BLaER1 treated with 17β-estradiol and CSF1 and Interleukin-3, amounts not matched to agents 10 nM and 100 nM (cell line): ENCODE results near the gene SLC25A40.

ENCODE experiments used
- H3K27ac ChIP-seq, 11 experiments: shearing (Covaris generic); formaldehyde crosslinking; 2 replicates each; pipeline ENCODE4 v1.8.1; 2022
- H3K27me3 ChIP-seq, 11 experiments: shearing (Covaris generic); formaldehyde crosslinking; 2 replicates each; pipeline ENCODE4 v1.8.1; 2022
- H3K36me3 ChIP-seq, 11 experiments: shearing (Covaris generic); formaldehyde crosslinking; 2 replicates each; pipeline ENCODE4 v1.8.1; 2022
- H3K4me1 ChIP-seq, 10 experiments: shearing (Covaris generic); formaldehyde crosslinking; 2 replicates each; pipeline ENCODE4 v1.8.1; 2022
- H3K4me2 ChIP-seq, 11 experiments: shearing (Covaris generic); formaldehyde crosslinking; 2 replicates each; pipeline ENCODE4 v1.8.1; 2022
- H3K4me3 ChIP-seq, 10 experiments: shearing (Covaris generic); formaldehyde crosslinking; 2 replicates each; pipeline ENCODE4 v1.8.1; 2022
- H3K9ac ChIP-seq, 11 experiments: shearing (Covaris generic); formaldehyde crosslinking; 2 replicates each; pipeline ENCODE4 v1.8.1; 2022
- H3K9me3 ChIP-seq, 11 experiments: shearing (Covaris generic); formaldehyde crosslinking; replicated peaks in 1 of 11; 2 replicates each; pipeline ENCODE4 v1.8.1; 2022
- H4K20me1 ChIP-seq, 11 experiments: shearing (Covaris generic); formaldehyde crosslinking; 2 replicates each; pipeline ENCODE4 v1.8.1; 2022
- Cebpa-rat ChIP-seq, 11 experiments: shearing (Covaris generic); IDR thresholded peaks; 2 replicates each; pipeline ENCODE4 v1.8.1; 2022

The SLC25A40 gene

DNA sequence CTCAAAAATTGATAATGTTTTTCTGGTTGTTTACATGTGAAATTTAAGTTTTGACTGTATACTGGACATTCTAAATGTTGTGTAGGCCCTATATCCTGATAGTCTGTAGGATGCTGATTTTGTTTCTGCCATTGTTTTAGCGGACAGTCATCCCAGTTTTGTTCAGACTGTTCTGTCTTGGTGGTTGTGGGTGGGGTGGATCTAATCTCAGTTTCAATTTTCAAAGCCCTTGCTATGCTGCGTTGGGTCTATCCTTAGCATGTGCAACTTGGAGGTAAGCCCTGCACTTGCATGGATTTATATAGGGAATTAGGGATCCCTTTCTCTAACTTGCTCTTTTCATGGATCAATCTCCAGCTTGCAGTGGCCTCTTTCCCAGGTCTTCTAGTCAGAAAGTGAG, 19.2 kb upstream of the SLC25A40 start:
- no peaks in the 10 kb centered on the region for H3K27me3 ChIP-seq
- no peak for TF ChIP-seq Cebpa-rat (IDR thresholded peaks at IDR 0.05)
- H3K27ac ChIP-seq: no peak overlapping the region
- H3K36me3 ChIP-seq: peaks cover 75 to 100% (median 92%) of the 10 kb centered on the region in 11 experiments
- no peaks in the 10 kb centered on the region for H3K9me3 ChIP-seq
- H3K4me2 ChIP-seq: no peak overlapping the region
- no peak overlapping the region for H3K4me3 ChIP-seq
- H4K20me1 ChIP-seq: peaks cover 0 to 31% (median 12%) of the 10 kb centered on the region in 11 experiments; a peak in 10 of 22 replicates
- H3K9ac ChIP-seq: no peak overlapping the region
- peaks cover 0 to 9% (median 0%) of the 10 kb centered on the region in 10 experiments; a peak in 3 of 20 replicates for H3K4me1 ChIP-seq

DNA sequence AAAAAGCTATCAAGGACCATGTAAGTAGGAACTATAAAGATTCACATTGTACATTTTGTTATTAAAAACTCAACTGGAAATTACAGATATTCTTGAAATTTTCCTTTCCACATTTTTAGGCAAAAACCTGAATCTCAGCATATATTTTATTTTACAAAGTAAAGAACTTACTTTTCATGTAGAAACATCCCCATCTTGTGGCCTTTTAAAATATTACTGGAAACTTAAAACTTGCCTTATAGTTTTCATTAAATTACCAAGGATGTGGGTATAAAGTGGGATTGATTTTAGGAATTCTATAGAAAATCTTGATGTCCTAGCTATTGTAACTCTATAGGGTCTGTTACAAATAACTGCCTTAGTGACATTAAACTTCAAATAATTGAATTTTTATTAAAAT, 10.7 kb upstream of the SLC25A40 start:
- H3K4me2 ChIP-seq: no peak overlapping the region
- H3K9me3 ChIP-seq: no peaks in the 10 kb centered on the region
- H3K36me3 ChIP-seq: peaks cover 52 to 100% (median 85%) of the 10 kb centered on the region in 11 experiments
- H3K27ac ChIP-seq: no peak overlapping the region
- TF ChIP-seq Cebpa-rat (IDR thresholded peaks at IDR 0.05): no peak
- peaks cover 0 to 68% (median 38%) of the 10 kb centered on the region in 11 experiments; a peak in 17 of 22 replicates for H4K20me1 ChIP-seq
- no peaks in the 10 kb centered on the region for H3K27me3 ChIP-seq
- no peak overlapping the region for H3K9ac ChIP-seq
- H3K4me3 ChIP-seq: no peak overlapping the region
- no peaks in the 10 kb centered on the region for H3K4me1 ChIP-seq

DNA sequence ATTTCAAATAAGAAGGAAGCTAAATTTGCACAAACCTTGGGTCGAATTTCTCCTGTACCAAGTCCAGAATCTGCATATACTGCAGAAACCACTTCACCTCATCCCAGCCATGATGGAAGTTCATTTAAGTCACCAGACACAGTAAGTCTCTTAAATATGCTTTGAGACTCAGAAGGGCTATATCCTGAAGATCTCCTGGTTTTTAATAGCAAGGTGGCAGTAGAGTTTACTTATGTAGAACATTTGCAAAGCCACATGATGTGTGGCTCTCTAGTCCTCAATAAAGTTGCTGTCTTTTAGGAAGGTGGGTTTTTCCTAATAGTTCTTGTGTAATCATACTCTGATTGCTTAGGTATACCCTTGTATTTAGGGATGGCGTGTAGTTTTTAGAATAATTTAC, 8.9 kb upstream of the SLC25A40 start:
- no peaks in the 10 kb centered on the region for H3K4me1 ChIP-seq
- TF ChIP-seq Cebpa-rat (IDR thresholded peaks at IDR 0.05): no peak
- no peaks in the 10 kb centered on the region for H3K27me3 ChIP-seq
- H3K36me3 ChIP-seq: peaks cover 42 to 100% (median 86%) of the 10 kb centered on the region in 11 experiments
- H4K20me1 ChIP-seq: peaks cover 0 to 81% (median 43%) of the 10 kb centered on the region in 11 experiments; a peak in 17 of 22 replicates
- H3K9ac ChIP-seq: no peak overlapping the region
- H3K27ac ChIP-seq: no peak overlapping the region
- no peak overlapping the region for H3K4me2 ChIP-seq
- no peak overlapping the region for H3K4me3 ChIP-seq
- H3K9me3 ChIP-seq: no peaks in the 10 kb centered on the region

DNA sequence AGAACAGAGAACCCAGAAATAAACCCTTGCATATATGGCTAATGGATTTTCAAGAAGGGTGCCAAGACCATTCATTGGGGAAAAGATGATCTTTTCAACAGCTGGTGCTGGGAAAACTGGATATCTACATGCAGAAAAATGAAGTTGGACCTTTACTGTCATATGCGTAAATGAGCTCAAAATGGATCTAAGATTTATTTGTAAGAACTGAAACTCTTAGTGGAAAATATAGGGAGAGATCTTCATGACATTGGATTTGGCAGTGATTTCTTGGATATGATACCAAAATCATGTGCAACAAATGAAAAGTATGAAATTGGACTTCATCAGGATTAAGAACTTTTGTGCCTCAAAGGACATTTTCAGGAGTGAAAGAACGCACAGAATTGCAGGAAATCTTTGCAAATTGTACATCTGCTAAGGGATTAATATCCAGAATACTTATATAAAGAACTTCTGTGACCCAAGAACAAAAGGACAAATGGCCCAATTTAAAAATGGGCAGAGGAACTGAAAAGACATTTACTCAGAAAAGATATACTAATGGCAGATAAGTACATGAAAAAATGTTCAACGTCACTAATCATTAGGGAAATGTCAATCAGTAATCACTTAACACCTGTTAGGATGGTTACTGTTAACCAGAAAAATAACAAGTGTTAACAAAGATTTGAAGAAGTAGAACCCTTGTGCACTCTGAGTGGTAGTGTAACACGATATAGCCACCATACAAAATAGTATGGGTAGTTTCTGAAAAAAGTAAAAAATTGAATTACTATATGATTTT, 6.2 kb upstream of the SLC25A40 start:
- no peak overlapping the region for H3K9ac ChIP-seq
- no peak overlapping the region for H3K27ac ChIP-seq
- H3K27me3 ChIP-seq: no peaks in the 10 kb centered on the region
- no peaks in the 10 kb centered on the region for H3K9me3 ChIP-seq
- H3K36me3 ChIP-seq: peaks cover 17 to 92% (median 74%) of the 10 kb centered on the region in 11 experiments; a peak in 21 of 22 replicates
- H3K4me1 ChIP-seq: peaks cover 13 to 20% (median 17%) of the 10 kb centered on the region in 10 experiments
- H4K20me1 ChIP-seq: peaks cover 0 to 89% (median 50%) of the 10 kb centered on the region in 11 experiments; a peak in 18 of 22 replicates
- no peak overlapping the region for H3K4me2 ChIP-seq
- no peak overlapping the region for H3K4me3 ChIP-seq
- TF ChIP-seq Cebpa-rat (IDR thresholded peaks at IDR 0.05): no peak

DNA sequence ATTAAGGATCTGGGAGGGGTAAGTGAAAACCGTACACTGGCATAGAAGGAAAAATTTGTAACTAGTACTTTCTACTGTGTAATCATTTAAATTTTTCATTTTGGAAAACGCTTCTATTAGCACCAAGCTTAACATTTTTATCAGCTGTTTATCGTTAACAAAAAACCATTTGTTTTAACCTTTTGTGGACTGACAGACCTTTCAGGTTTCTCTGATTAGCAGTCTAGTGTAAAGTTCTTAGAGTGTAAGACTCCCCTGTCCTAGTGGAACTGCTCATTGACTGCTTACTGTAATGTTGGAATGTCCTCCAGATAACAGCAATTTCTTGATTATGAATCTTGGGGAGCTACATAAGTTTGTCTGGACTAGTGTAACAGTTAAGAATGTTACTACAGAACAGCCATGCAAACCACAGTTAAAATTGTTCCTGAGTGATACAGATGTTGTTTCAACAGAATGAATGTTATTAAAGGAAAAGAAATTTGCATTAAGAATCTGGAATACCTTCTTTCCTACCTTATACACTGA, 2.1 kb upstream of the SLC25A40 start:
- H3K4me1 ChIP-seq: peaks cover 31 to 40% (median 36%) of the 10 kb centered on the region in 10 experiments
- peaks cover 0 to 55% (median 46%) of the 10 kb centered on the region in 11 experiments; a peak in 20 of 22 replicates for H3K36me3 ChIP-seq
- peak overlapping the region; percentile 77 to 99 (median 96); a peak in 19 of 20 replicates for H3K4me3 ChIP-seq
- H3K9me3 ChIP-seq: peaks cover 0 to 5% (median 3%) of the 10 kb centered on the region in 11 experiments; a peak in 6 of 22 replicates
- H3K9ac ChIP-seq: peak overlapping the region; percentile 88 to 98 (median 95)
- no peaks in the 10 kb centered on the region for H3K27me3 ChIP-seq
- H3K4me2 ChIP-seq: peak overlapping the region; percentile 74 to 92 (median 85)
- no peak for TF ChIP-seq Cebpa-rat (IDR thresholded peaks at IDR 0.05)
- peak overlapping the region in 10 of 11 experiments; percentile 90 to 97 (median 96); a peak in 8 of 22 replicates for H3K27ac ChIP-seq
- peaks cover 0 to 53% (median 33%) of the 10 kb centered on the region in 11 experiments; a peak in 18 of 22 replicates for H4K20me1 ChIP-seq

DNA sequence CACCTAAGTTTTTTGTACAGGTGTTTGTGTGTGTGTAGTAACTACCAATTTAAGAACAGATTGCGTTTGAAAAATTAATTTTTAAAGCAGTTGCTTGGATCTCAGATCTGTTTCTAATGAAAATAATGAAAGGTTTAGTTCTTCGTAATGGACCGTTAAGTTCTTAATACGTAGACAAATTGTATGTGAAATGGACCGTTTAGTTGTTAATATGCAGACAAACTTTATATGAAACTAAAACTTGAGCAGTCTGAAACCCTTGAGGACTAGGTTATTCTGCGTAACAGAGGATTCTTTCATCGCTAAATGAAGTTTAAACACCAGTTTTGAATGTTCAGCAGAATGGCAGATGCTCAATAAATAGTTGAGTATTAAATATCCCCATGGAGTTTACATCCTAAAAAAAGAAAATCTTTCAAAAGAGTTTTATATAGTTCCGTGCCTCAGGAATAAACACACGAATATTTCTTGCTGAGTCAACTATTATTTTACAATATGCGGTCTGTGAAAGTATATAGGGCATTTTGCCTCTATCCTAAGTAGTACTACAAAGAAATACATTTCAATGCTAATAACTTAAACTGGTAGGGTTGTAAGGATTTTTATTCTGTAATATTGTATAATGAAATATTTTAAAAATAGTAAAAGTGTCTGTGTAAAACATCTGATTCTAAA, 1.3 kb upstream of the SLC25A40 start:
- TF ChIP-seq Cebpa-rat (IDR thresholded peaks at IDR 0.05): no peak
- H3K9ac ChIP-seq: peak overlapping the region; percentile 88 to 98 (median 95)
- H4K20me1 ChIP-seq: peaks cover 0 to 45% (median 28%) of the 10 kb centered on the region in 11 experiments; a peak in 18 of 22 replicates
- peaks cover 32 to 47% (median 38%) of the 10 kb centered on the region in 10 experiments for H3K4me1 ChIP-seq
- H3K36me3 ChIP-seq: peaks cover 0 to 55% (median 45%) of the 10 kb centered on the region in 11 experiments; a peak in 20 of 22 replicates
- H3K27ac ChIP-seq: peak overlapping the region; percentile 80 to 97 (median 95)
- H3K27me3 ChIP-seq: no peaks in the 10 kb centered on the region
- H3K9me3 ChIP-seq: peaks cover 0 to 12% (median 9%) of the 10 kb centered on the region in 11 experiments; a peak in 19 of 22 replicates
- H3K4me3 ChIP-seq: peak overlapping the region; percentile 77 to 99 (median 96)
- H3K4me2 ChIP-seq: peak overlapping the region; percentile 74 to 92 (median 85)

DNA sequence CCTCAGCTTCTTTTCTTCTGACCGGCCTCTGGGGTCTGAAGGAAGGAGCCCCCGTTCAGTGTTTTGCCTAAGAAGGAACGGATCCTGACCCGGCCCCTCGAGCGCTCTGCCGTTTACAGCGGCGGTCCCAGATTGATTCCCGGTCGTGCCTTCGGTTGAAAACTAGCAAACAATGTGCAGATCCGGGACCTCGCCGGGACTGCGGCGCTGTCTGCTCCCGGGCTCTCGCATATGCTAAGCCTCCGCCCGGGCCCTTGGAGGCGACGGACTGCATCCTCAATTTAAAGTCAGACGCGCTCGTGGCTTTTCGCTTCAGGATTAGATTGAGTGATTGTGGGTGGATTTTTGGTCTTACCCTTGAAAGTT, 692 bp upstream of the SLC25A40 start:
- peak overlapping the region; percentile 77 to 99 (median 96) for H3K4me3 ChIP-seq
- H4K20me1 ChIP-seq: peaks cover 0 to 39% (median 22%) of the 10 kb centered on the region in 11 experiments; a peak in 18 of 22 replicates
- peaks cover 4 to 19% (median 16%) of the 10 kb centered on the region in 11 experiments; a peak in 20 of 22 replicates for H3K9me3 ChIP-seq
- peak overlapping the region; percentile 80 to 97 (median 95) for H3K27ac ChIP-seq
- H3K27me3 ChIP-seq: no peaks in the 10 kb centered on the region
- peaks cover 0 to 55% (median 45%) of the 10 kb centered on the region in 11 experiments; a peak in 20 of 22 replicates for H3K36me3 ChIP-seq
- H3K4me2 ChIP-seq: peak overlapping the region; percentile 74 to 92 (median 85)
- peaks cover 32 to 52% (median 38%) of the 10 kb centered on the region in 10 experiments for H3K4me1 ChIP-seq
- no peak for TF ChIP-seq Cebpa-rat (IDR thresholded peaks at IDR 0.05)
- peak overlapping the region; percentile 88 to 98 (median 95) for H3K9ac ChIP-seq

DNA sequence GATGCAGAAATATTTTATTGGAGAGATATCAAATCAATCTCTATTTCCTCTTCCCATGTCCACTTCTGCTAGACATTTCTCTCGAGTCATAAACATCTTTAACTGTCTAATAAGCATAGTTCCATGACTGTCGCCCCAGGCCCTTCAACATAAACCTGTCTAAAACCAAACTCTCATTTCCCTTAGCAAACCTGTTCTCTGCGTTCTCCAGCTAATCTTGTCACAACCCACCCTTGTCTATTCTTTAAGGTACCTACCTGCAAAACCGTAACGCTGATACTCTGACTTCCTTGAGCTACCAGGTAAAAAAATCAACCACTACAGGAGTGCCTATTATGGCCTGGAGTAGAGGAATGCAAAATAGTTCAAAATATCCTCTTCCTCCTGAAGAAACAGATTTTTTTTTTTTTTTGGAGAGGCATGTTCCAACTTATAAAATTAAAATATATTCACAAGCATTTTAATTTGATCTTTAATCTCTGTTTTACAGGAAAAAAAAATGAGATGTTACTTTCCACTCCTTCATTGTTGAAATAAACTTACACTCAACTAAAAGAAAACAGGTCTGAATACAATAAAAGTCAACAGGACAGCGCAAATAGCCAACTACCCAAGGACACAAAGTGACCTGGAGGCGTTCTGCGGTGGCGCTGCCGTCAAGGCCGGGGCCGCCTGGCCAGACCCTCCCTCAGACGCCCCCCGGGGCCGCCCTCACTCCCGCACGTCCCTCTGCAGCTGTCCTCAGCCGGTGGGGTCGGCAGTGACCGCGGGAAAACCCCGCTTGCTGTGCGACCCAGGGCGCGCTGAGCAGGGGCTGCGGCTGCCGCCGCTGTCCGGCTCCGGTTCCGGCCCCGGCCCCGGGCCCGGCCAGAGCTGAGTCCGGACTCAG, 765 bp downstream of the SLC25A40 start:
- no peak for TF ChIP-seq Cebpa-rat (IDR thresholded peaks at IDR 0.05)
- Histone ChIP-seq H3K27me3 (no peaks in the 10 kb centered on the region), H3K4me2 (peak overlapping the region; percentile 68 to 96 (median 89)), H3K4me3 (peak overlapping the region; percentile 77 to 99 (median 96)), H3K4me1 (peaks cover 32 to 52% (median 38%) of the 10 kb centered on the region in 10 experiments), H3K27ac (peak overlapping the region; percentile 67 to 97 (median 95)), H3K9ac (peak overlapping the region; percentile 88 to 98 (median 95)), H4K20me1 (peaks cover 0 to 24% (median 13%) of the 10 kb centered on the region in 11 experiments; a peak in 12 of 22 replicates), H3K36me3 (peaks cover 13 to 55% (median 46%) of the 10 kb centered on the region in 11 experiments), H3K9me3 (peaks cover 19 to 33% (median 30%) of the 10 kb centered on the region in 11 experiments)
